Adrenal gland (tissue), 5 donors: Measurements from ENCODE around the gene B3GNT4.

Experiments
- CTCF ChIP-seq, 6 experiments: fragments of 450-650 bp in 4 of 6; fragments of 200-600 bp in 2 of 6; sonication (generic) in 1 of 6; IDR thresholded peaks; 1 replicate in 5 of 6; 2 replicates in 1 of 6; pipeline versions ENCODE4 v1.5.1 to v1.8.0; 2016 to 2021; ENCODE audit warnings: antibody characterized with exemption in 6 of 6, mild to moderate bottlenecking in 2 of 6, moderate library complexity in 1 of 6
- POLR2A ChIP-seq, 2 donors: fragments of 450-650 bp; IDR thresholded peaks; one replicate each; pipeline ENCODE4 v1.6.1; 2017; ENCODE audit warnings: antibody characterized with exemption in 2 of 2, mild to moderate bottlenecking in 2 of 2, moderate library complexity in 1 of 2
- donor health status: DM: no; HTN: no; CAD: no.

- TF ChIP-seq POLR2A (IDR thresholded peaks at IDR 0.05) (no peak), CTCF (IDR thresholded peaks at IDR 0.05) (no peak)
Measured at GRCh38 chr12:122171399-122171798, 32.1 kb upstream of the B3GNT4 start.
